GM08714 (cell line): ENCODE results near the gene PACSIN2.
A peak's percentile ranks its signal among the peaks of the same experiment; 100 is the strongest.

Source experiments
- H3K4me3 ChIP-seq: fragments of 200-500 bp; sonication (Bioruptor generic); 2 replicates; pipeline ENCODE4 v1.5.1; 2014; ENCODE audit warnings: mild to moderate bottlenecking, low read length, inconsistent platforms
- ZNF274 ChIP-seq: IDR thresholded peaks from 2 replicates; pipeline ENCODE4 v1.6.1; 2012; ENCODE audit warnings: mild to moderate bottlenecking, low read depth, low read length

PACSIN2 gene

DNA sequence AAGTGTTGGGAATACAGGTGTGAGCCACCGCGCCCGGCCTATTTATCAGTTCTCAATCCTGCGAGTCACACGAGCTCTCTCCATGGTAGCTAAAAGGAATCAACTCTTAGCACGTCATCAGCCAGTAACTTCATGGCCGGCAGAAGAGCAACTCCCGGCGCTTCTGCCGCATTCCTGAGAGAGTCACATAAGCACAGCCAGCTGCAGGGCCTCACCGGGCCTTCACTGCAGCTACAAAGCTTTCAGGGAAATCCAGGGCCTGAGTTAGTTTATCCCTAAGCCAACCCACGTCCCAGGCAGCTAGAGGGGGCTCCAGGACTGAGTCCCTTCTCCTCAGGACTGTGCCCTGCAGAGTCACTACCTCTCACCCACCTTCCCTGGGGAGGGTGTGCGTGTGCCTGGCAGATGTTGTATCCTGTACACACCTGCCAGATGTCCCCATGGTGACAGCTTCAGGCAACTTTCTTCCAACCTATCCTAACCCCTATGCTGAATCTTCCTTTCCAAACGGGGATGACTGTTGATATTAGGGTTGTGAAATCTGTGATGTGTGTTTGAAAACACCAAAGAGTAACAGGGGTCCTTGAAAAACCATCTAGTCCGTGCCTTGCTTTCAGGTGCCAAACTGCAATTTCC, 112.0 kb downstream of the PACSIN2 start:
- no peak for TF ChIP-seq ZNF274
- no peak overlapping the region for H3K4me3 ChIP-seq

GRCh38 chr22:42901790-42902508, 113.0 kb downstream of the PACSIN2 start:
- no peak overlapping the region for H3K4me3 ChIP-seq
- no peak for TF ChIP-seq ZNF274

- TF ChIP-seq ZNF274, result no peak
- H3K4me3 ChIP-seq, result no peak overlapping the region
Observed at GRCh38 chr22:42897960-42898359, 117.0 kb downstream of the PACSIN2 start.

DNA sequence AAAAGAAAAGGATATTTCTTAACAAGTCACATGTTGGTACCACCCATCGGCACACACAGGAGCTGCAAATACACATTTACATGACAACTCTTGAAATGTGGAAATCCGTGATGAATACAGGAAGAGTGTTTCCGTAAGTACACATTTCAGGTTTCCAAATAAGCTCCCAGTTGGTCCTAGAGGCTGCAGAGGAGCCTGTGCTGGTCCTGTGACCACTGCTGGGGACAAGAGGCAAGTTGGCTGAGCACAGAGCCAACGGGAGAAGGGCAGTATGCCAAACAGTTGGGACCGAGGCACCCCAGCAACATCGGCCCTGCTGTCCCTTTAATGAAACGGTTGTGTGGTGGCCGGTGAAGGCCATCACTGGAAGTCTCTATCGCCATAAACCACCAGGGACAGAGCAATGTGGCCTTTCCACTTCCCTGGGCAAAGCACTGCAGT, 119.4 kb downstream of the PACSIN2 start:
- H3K4me3 ChIP-seq, result peak overlapping the region; percentile 9; the same call in 1 of the 2 replicates
- no peak for TF ChIP-seq ZNF274

DNA sequence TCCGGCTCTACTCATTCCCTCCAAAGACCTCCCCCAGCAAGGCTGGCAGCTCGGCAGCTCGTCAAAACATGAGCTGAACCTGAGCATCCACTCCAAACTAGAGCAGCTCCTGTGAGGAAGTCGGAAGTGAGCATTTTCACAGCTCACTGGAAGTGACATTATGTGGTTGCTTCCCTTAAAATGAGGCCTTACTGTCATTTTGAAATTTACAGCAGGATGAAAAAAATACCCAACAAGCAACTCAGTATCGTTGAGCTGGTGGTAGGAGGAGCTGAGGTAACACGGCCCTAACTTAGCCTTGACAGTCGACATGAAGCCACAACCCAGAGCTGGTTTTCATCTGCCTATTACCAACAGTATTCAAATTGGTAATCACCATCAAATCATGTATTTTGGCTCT, 119.9 kb downstream of the PACSIN2 start:
- H3K4me3 ChIP-seq, result no peak overlapping the region; the same call in 1 of the 2 replicates
- TF ChIP-seq ZNF274, result no peak

DNA sequence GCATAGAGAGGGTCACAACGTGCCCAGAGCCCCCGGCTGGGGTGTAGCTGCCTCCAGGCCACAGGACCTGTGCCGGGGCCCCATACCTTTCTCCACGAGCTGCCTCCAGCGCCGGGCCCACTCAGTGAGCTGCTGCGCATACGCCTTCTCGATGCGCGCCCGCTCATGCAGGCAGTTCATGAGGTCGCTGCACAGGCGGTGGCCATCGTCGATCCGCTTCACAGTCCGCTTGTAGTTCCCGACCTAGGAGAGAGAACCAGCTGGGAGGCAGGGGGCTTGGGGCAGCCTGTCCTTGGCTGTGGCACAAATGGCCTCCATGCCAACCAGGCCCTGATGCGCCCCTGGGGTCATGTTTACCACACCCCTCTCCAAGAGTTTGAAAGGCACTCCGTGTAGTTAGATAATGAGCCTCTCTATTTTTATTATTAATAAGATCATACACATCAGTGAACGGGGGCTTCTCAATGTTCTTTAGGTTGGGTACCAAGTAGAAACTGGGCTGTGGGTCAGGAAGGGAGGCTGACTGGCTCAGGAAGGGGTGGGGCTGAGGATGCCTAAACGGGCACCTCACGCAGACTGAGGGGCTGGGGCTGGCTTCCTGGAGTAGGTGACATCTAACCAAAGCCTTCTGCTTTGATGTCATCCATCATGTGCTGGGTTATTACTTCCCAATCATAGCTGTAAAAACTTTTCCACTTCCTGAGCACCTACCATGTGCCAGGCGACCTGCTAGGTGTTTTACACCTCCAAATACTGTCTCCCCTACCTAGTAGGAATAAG, 121.4 kb downstream of the PACSIN2 start:
- no peak overlapping the region for H3K4me3 ChIP-seq
- TF ChIP-seq ZNF274, result no peak

DNA sequence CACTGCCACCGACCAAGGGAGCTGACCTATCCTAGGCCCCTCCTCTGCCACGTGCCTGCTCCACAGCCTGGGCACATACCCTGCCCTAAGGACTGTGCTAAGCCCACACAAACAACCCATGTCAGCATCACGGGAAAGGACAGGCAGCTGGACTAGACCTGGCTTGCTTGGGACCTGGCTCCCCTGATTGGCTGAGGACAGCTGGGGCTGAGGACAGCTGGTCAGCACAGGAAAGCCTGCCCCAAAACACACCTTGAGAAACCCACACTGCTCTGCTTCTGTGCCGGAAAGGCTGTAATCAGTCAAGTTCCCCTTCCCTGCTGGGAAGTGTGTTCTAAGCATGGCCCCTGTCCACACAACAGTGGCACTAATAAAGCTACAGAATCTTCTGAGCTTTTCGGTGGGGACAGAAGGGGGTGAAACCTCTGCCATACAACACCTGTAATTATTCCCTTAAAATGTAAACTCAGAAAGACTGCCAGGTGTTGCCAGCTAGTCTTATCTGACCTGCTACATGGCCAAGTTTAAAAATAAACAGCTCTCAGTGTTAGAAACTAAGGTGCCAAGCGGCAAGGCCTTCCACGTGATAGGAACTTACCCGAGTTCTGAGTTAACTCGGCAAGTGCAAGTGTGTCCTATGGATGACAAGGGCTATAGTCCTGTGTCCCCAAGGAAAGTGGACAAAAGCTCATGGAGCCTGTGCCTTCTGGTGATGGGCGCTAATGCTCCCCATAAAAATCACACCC, 122.2 kb downstream of the PACSIN2 start:
- TF ChIP-seq ZNF274, result no peak
- no peak overlapping the region for H3K4me3 ChIP-seq

GRCh38 chr22:42892156-42892555, 122.8 kb downstream of the PACSIN2 start:
- H3K4me3 ChIP-seq, result no peak overlapping the region
- TF ChIP-seq ZNF274, result no peak

DNA sequence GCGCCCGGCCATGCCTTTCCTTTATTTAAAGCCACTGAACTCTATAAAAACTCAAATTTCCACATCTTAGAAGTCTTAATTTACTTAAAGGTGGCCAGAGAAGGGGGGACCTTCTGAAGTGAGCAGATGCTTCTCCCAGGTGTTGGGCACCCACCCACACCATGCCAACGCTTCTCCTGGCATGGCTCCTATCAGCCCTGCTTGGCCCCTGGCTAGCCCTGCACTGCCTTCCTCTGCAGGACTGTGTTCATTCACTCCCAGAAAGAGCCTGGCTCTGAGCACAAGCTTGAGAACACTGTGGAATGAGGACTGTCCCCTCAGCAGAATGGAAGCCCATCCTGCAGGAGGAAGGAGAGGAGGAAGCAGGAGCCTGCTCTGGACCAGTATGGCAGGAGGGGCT, 123.3 kb downstream of the PACSIN2 start:
- no peak for TF ChIP-seq ZNF274

GRCh38 chr22:42891008-42891407, 123.9 kb downstream of the PACSIN2 start:
- no peak for TF ChIP-seq ZNF274
- H3K4me3 ChIP-seq, result no peak overlapping the region

More for the DNA sequence above, 123.3 kb downstream of the PACSIN2 start:
- no peak overlapping the region for H3K4me3 ChIP-seq

DNA sequence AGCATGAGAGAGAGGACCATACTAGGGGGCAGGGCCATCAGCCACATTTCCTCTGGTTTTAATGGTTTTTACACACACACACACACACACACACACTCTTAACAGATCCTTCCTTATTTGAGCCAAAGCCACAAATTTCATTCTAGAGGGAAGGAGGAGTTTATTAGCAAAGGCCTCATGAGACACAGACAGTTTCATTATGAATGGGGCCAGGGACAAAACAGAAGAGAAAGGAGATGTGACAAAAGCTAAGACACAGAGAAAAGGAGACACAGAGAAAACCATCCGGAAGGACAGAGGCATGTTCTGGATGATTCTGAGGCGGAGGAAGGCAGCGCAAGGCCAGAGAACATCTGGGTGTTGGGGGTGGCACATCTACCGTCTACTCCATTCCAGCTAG, 125.6 kb downstream of the PACSIN2 start:
- H3K4me3 ChIP-seq, result no peak overlapping the region; the same call in 1 of the 2 replicates
- no peak for TF ChIP-seq ZNF274

GRCh38 chr22:42887523-42888507, 127.1 kb downstream of the PACSIN2 start:
- H3K4me3 ChIP-seq, result no peak overlapping the region
- TF ChIP-seq ZNF274, result no peak

- TF ChIP-seq ZNF274, result no peak
- H3K4me3 ChIP-seq, result no peak overlapping the region
Observed at GRCh38 chr22:42887120-42887519, 127.8 kb downstream of the PACSIN2 start.
